ENCODE data around the gene MANBA. TPM values are rescaled to one million over a fixed set of nuclear protein-coding genes. Genes with fewer than 3 reads are reported as not detected.
"Not testable (repeated sequence)": the region's sequence is repeated elsewhere in the genome, so short reads cannot be mapped to it uniquely, and the experiment has no call there.

MANBA gene
- total RNA-seq, 1 donor from 2014 or later, result 9.4 TPM

DNA sequence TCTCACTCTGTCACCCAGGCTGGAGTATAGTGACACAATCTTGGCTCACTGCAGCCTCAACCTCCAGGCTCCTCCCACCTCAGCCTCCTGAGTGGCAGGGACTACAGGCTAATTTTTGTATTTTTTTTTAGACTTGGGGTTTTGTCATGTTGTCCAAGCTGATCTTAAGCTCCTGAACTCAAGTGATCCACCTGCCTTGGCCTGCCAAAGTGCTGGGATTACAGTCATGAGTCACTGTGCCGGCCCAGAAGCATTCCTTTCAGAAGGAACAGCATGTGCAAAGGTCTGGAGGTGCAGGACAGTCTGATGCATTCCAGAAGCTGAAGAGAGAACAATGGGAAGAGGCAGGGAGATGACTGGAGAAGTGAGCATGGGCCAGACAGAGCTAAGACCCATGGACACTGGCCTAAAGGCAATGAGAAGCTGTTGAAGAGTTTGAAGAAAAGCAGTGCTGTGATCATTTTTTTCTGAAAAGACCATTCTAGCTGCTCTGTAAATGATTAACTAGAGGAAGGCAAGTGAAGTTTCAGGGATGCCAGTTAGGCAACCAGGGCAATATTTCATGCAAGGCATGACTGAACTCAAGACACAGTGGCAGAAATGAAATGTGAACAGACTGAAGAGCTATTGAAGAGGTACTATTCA is 43.2 kb downstream of the MANBA start:
- no peaks in the 10 kb centered on the region for H3K9me3 Mint-ChIP-seq (ENCODE audit: unreplicated experiment)
- no peaks in the 10 kb centered on the region for H3K27me3 Mint-ChIP-seq (ENCODE audit: unreplicated experiment)
- H3K36me3 Mint-ChIP-seq (ENCODE audit: low read depth, unreplicated experiment), result peaks cover 11% of the 10 kb centered on the region
- H3K4me3 Mint-ChIP-seq (ENCODE audit: unreplicated experiment), result no peak overlapping the region
- DNase-seq (ENCODE audit: low spot score), result no peak
- TF ChIP-seq, protein P1, sequence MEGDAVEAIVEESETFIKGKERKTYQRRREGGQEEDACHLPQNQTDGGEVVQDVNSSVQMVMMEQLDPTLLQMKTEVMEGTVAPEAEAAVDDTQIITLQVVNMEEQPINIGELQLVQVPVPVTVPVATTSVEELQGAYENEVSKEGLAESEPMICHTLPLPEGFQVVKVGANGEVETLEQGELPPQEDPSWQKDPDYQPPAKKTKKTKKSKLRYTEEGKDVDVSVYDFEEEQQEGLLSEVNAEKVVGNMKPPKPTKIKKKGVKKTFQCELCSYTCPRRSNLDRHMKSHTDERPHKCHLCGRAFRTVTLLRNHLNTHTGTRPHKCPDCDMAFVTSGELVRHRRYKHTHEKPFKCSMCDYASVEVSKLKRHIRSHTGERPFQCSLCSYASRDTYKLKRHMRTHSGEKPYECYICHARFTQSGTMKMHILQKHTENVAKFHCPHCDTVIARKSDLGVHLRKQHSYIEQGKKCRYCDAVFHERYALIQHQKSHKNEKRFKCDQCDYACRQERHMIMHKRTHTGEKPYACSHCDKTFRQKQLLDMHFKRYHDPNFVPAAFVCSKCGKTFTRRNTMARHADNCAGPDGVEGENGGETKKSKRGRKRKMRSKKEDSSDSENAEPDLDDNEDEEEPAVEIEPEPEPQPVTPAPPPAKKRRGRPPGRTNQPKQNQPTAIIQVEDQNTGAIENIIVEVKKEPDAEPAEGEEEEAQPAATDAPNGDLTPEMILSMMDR (IDR thresholded peaks at IDR 0.05; ENCODE audit: unreplicated experiment), result no peak
- H3K4me1 Mint-ChIP-seq (ENCODE audit: unreplicated experiment), result no peaks in the 10 kb centered on the region
- no peak overlapping the region for H3K27ac Mint-ChIP-seq (ENCODE audit: unreplicated experiment)

DNA sequence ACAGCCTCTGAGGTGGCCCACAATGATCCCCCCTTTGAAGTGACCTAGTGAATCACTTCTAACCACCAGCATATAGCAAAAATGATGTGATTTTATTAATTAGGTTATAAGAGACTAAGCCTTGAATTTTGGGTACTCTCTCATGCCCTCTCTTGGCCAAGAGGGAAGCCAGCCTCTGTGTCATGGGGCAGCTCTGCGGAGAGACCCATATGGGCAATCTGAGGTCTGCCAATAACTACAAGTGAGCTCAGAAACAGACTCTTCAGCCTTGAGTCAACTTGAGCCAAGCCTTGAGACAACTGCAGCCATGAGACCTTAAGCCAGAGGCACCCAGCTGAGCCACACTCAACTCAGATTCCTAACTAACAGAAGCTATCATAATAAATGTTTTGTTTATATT is 45.7 kb downstream of the MANBA start:
- peaks cover 11% of the 10 kb centered on the region for H3K36me3 Mint-ChIP-seq (ENCODE audit: low read depth, unreplicated experiment)
- DNase-seq (ENCODE audit: low spot score), result no peak
- no peaks in the 10 kb centered on the region for H3K27me3 Mint-ChIP-seq (ENCODE audit: unreplicated experiment)
- no peak overlapping the region for H3K4me3 Mint-ChIP-seq (ENCODE audit: unreplicated experiment)
- TF ChIP-seq, protein P1 (IDR thresholded peaks at IDR 0.05; ENCODE audit: unreplicated experiment), result no peak
- H3K27ac Mint-ChIP-seq (ENCODE audit: unreplicated experiment), result no peak overlapping the region
- H3K4me1 Mint-ChIP-seq (ENCODE audit: unreplicated experiment), result no peaks in the 10 kb centered on the region
- no peaks in the 10 kb centered on the region for H3K9me3 Mint-ChIP-seq (ENCODE audit: unreplicated experiment)

DNA sequence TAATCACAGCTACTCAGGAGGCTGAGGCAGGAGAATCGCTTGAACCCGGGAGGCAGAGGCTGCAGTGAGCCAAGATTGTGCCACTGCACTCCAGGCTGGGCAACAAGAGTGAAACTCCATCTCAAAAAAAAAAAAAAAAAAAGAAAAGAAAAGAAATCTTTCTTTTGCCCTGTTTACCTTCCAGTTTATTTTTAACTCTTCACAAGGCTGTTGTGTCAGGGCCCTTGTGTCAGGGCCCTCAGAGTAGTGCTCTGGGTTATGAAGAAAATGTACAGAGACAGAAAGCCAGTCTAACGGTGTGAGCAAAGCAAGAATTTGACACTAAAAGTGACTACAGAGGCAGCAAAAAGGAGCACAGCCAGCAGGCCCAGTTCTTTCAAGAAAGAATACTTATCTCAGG is 47.0 kb downstream of the MANBA start:
- not testable (repeated sequence) for DNase-seq (ENCODE audit: low spot score); H3K4me1 Mint-ChIP-seq (ENCODE audit: unreplicated experiment); H3K4me3 Mint-ChIP-seq (ENCODE audit: unreplicated experiment); H3K36me3 Mint-ChIP-seq (ENCODE audit: low read depth, unreplicated experiment); H3K27me3 Mint-ChIP-seq (ENCODE audit: unreplicated experiment); H3K9me3 Mint-ChIP-seq (ENCODE audit: unreplicated experiment); H3K27ac Mint-ChIP-seq (ENCODE audit: unreplicated experiment)

DNA sequence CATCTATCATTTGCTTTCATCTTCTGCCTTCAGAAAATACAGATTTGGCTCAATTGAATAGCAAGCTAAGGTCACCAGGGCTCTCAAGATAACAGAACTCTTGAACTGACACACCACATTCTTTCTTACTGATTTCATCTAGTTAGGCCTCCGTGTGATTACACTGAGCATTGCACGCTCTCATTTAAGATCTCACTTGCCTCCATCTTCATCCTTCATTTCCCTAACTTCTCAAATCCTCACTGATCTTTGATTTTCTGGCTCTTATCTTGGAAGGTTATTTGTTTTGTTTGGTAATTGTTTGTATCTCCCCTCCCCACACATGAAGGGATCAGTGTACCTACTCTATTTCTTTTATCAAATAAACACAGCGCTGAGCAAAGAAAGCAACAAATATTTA is 47.7 kb downstream of the MANBA start:
- H3K27ac Mint-ChIP-seq (ENCODE audit: unreplicated experiment), result no peak overlapping the region

DNA sequence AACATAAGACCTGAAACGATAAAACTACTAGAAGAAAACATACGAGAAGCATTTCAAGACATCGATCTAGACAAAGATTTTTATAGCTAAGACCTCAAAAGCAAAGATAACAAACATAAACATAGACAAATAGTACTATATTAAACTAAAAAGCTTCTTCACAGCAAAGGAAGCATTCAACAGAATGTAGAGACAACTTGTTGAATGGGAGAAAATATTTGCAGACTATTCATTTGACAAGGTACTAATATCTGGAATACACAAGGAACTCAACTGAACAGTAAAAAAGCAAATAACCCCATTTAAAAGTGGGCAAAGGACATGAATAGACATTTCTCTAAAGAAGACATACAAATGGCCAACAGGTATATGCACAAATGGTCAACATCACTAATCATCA is 49.8 kb downstream of the MANBA start:
- no peak for DNase-seq (ENCODE audit: low spot score)
- Mint-ChIP-seq H3K27me3 (ENCODE audit: unreplicated experiment) (no peaks in the 10 kb centered on the region), H3K9me3 (ENCODE audit: unreplicated experiment) (no peaks in the 10 kb centered on the region), H3K4me1 (ENCODE audit: unreplicated experiment) (no peaks in the 10 kb centered on the region), H3K36me3 (ENCODE audit: low read depth, unreplicated experiment) (no peaks in the 10 kb centered on the region), H3K4me3 (ENCODE audit: unreplicated experiment) (no peak overlapping the region), H3K27ac (ENCODE audit: unreplicated experiment) (no peak overlapping the region)
- TF ChIP-seq, protein P1 (IDR thresholded peaks at IDR 0.05; ENCODE audit: unreplicated experiment), result no peak

More for the DNA sequence above, 47.7 kb downstream of the MANBA start:
- DNase-seq (ENCODE audit: low spot score), result no peak
- TF ChIP-seq, protein P1 (IDR thresholded peaks at IDR 0.05; ENCODE audit: unreplicated experiment), result no peak
- no peaks in the 10 kb centered on the region for H3K4me1 Mint-ChIP-seq (ENCODE audit: unreplicated experiment)
- no peaks in the 10 kb centered on the region for H3K9me3 Mint-ChIP-seq (ENCODE audit: unreplicated experiment)
- H3K36me3 Mint-ChIP-seq (ENCODE audit: low read depth, unreplicated experiment), result peaks cover 2% of the 10 kb centered on the region
- H3K27me3 Mint-ChIP-seq (ENCODE audit: unreplicated experiment), result no peaks in the 10 kb centered on the region
- no peak overlapping the region for H3K4me3 Mint-ChIP-seq (ENCODE audit: unreplicated experiment)

DNA sequence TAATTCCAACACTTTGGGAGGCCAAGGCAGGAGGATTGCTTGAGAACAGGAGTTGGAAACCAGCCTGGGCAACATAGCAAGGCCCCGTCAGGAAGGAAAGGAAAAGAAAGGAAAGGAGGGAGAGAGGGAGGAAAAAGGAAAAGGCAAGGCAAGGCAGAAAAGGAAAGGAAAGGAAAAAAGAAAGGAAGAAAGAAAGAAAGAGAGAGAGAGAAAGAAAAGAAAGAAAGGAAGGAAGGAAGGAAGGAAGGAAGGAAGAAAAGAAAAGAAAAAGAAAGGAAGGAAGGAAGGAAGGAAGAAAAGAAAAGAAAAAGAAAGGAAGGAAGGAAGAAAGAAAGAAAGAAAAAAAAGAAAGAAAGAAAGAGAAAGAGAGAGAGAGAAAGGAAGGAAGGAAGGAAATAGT is 51.7 kb downstream of the MANBA start:
- H3K27ac Mint-ChIP-seq (ENCODE audit: unreplicated experiment); H3K4me3 Mint-ChIP-seq (ENCODE audit: unreplicated experiment); H3K4me1 Mint-ChIP-seq (ENCODE audit: unreplicated experiment); H3K9me3 Mint-ChIP-seq (ENCODE audit: unreplicated experiment); DNase-seq (ENCODE audit: low spot score); H3K27me3 Mint-ChIP-seq (ENCODE audit: unreplicated experiment); H3K36me3 Mint-ChIP-seq (ENCODE audit: low read depth, unreplicated experiment): not testable (repeated sequence)
